Non-pigmented ciliary epithelial cell (primary cell): Measurements from ENCODE around the gene IQGAP2.
"Not testable (repeated sequence)": the region's sequence is repeated elsewhere in the genome, so short reads cannot be mapped to it uniquely, and the experiment has no call there.

Source experiments
- DNase-seq: peaks from one replicate; pipeline ENCODE4 v3.0.0-alpha.2; 2010; ENCODE audit warnings: low read depth

The IQGAP2 gene

GRCh38 chr5:76542887-76543690 is 140.0 kb downstream of the IQGAP2 start:
- DNase-seq = no peak

DNA sequence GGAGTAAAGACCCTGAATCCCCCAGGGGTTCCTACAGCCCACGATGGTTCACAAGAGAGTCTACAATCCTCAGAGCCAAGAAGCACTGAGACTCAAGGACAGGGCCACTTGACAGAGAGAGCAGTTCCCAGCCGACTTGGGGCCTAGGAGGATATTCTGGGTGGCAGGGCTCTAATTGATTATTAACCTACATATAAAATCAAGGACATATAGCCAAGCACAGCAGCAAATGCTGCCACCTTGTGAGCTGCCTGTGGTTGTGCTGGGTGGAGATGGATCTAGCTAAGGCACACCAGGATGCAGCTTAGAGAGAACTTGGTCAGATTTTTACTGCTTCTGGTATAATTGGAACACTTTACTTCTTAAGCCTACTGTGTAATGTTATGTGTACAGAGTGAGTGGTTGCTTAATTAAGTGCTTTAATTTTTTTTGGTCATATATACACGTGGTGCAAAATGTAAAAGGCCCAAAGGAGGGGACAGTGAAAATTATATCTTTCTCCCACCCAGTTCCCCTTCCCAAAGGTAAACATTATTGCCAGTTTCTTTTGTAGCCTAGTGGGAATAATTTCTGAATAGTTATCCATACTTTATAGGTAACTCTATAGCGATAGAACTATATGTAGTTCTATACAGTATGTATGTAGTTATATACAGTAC is 141.3 kb downstream of the IQGAP2 start:
- DNase-seq = peak; percentile 6

DNA sequence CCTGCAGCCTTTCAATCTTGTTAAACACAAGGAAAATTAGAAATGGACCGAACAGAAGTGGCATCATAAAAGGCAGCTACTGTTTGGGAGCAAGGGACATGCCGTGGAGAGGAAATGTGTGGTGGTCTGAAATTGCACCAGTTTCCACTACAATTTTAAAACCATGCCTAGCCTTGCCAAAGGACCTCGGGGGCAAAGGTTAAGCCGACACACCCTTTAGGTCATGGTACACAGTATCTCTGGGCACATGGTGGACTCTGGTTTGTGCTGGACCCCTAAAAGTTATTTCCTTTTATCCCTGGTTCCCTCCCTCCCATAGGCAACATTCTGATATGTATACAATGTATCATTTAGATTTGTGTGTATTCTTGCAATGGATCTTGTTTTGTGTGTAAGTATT is 142.1 kb downstream of the IQGAP2 start:
- DNase-seq = no peak

DNA sequence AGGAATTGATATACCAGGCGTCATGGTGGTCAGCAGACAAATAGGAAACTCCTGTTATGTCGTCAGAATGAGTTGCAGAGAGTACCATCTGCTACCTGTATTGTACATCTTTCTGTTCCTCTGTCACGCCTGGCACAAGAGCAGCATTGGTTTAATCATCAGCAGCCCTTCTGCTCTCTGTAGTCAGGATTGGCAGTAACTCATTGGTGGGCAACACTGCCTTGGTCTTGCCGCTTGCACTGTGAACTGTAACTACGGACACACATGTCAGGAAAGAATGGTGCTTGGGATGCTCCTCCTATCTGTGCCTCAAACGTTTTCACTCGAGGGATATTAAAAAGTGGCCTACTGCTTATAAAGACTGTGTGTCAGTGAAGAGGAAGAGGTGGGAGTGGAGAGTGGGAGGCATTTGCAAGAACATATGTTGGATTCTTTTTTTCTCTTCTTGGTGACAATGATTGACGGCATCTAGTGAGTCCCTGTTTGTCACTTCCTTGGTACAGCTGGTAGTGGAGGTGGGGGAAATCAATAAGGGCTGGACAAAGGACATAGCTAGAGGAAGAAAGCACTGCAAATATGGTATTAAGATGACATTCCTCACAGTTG is 143.5 kb downstream of the IQGAP2 start:
- DNase-seq = no peak

- no peak for DNase-seq
These were observed 144.3 kb downstream of the IQGAP2 start for GRCh38 chr5:76547242-76547890.

DNA sequence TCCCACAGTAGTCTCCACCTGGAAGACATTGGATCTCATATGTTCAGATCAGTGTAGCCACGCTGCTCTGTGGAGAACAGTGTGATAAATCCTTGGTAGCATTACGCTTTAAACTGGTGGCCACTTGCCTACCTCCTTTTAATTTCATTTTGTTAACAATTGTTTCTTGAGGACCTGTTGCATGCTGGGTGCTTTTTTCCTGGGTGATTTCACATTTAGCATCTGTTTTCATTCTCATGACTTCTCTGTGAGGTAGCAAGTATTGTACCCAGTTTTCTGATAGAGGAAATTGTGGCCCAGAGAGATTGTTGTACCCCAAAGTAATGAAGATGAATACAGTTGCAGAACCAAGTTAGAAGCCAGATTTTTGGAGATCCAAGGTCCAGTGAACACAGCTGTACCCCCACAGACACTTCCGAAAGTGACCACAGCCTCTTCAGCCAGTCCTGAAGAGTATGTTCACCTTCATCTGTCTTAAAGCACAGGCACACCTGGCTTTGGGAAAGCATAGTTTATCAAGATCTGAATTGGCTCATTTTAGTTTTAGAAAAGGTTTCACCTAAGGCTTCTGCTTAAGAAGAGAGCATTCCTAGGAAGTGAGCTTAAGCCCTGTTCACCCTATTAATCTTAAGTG is 144.9 kb downstream of the IQGAP2 start:
- no peak for DNase-seq

- DNase-seq = no peak
These were observed 145.6 kb downstream of the IQGAP2 start for GRCh38 chr5:76548525-76549229.

DNA sequence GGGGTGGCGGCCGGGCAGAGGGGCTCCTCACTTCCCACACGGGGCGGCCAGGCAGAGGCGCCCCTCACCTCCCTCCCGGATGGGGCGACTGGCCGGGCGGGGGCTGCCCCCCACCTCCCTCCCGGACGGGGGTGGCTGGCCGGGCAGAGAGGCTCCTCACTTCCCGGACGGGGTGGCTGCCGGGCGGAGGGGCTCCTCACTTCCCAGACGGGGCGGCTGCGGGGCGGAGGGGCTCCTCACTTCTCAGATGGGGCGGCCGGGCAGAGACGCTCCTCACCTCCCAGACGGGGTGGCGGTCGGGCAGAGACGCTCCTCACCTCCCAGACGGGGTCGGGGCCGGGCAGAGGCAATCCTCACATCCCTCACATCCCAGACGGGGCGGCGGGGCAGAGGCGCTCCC is 147.8 kb downstream of the IQGAP2 start:
- DNase-seq = not testable (repeated sequence)

DNA sequence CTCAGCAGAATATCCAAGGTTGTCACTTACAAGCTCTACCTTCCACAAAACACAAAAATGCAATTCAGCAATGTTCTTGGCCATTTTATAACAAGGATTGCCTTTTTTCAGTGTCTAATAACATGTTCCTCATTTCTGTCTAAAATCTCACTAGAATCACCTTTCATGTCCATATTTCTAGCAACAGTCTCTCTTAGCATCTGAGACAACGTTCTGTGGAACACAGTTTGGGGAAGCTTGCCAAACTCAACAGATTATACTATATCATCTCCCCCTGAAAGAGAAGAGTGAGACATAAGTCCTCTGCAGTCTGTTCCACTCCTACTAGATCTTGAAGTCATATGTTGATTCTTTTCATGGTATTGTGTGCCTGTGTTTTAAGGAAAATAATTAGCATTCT is 149.5 kb downstream of the IQGAP2 start:
- no peak for DNase-seq

- no peak for DNase-seq
These were observed 150.2 kb downstream of the IQGAP2 start for GRCh38 chr5:76553251-76553650.

GRCh38 chr5:76555114-76555513 is 152.0 kb downstream of the IQGAP2 start:
- no peak for DNase-seq

GRCh38 chr5:76555717-76556116 is 152.6 kb downstream of the IQGAP2 start:
- no peak for DNase-seq

GRCh38 chr5:76556511-76557221 is 153.6 kb downstream of the IQGAP2 start:
- DNase-seq = no peak

GRCh38 chr5:76560952-76561891 is 158.1 kb downstream of the IQGAP2 start:
- no peak for DNase-seq

DNA sequence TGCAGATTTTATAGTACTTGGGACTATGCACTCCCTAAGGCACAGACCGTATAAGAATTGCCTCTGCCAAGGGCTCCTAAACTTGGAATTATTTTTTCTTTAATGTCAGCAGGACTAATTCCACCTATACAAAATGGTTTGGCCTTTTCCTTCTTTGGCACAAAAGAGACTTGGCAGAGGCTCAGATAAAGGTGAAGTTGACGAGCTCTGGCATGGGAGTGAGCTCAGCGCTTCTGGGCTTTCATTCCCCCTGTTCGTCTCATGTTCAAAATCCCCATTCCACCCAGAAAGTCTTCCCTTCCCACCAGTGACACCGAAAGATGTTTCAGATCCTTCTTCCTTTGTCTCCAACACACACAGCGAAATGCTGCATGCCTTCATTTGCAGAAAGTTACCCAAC is 158.9 kb downstream of the IQGAP2 start:
- DNase-seq = no peak

GRCh38 chr5:76565009-76565408 is 161.9 kb downstream of the IQGAP2 start:
- no peak for DNase-seq

- DNase-seq = no peak
These were observed 167.1 kb downstream of the IQGAP2 start for GRCh38 chr5:76570153-76570552.

DNA sequence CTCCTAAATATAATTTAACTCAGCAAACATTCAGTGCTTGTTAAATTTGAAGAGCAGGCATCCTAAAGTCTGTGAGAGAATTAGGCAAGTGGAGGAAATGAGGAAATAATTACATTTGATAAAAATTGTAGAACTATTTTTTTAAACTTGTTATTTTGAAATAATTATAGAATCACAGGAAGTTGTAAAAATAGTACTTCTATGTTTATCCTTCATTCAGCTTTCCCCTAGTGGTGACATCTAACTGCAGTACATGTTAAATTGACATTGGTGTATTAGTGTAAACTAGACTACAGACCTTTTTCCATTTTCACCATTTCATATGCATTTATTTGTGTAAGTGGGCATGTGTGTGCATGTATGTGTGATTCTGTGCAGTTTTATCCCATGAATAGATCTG is 168.5 kb downstream of the IQGAP2 start:
- DNase-seq = no peak

DNA sequence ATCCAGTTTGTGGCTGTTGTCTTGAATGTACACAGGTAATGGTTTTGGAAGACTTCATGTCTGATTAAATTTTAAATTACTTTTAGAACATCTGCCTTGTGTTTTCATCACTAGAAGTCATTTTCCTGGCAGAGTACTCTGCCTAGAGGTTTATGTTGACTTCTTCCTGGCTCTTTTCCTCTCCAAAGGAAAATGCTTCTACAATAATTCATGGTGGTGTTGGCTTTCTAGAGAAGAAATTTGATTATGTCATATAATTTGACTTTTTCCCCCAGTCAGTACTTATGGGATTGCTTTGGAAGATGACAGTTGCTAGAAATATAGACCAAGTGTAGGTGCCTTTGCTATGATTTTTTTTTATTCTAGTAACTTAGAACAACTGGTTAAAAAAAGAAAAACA is 173.4 kb downstream of the IQGAP2 start:
- no peak for DNase-seq

DNA sequence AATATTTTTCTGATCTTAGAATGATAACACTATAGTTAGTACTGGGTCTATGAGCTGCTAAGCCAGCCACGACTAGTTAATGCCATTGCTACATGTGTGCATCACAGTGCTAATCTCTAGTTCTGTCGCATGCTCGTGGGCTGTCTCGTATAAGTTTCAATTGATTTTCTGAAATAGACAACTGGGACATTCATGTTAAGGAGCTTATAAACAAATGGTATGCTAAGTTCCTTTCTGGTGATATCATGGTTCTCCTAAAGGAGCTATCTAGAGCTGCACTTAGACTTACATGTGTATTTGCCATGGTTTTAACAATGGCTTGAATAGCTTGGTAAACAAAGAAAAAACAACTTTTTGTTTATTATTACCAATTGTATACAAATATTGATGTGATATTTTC is 173.9 kb downstream of the IQGAP2 start:
- DNase-seq = no peak
